ENCODE measurements around the gene UNC5C.

GRCh38 chr4:95118497-95118896, 430.3 kb downstream of the UNC5C start:
- no peak for TF ChIP-seq CTCF (IDR thresholded peaks at IDR 0.05)
- no peak for TF ChIP-seq POLR2A (IDR thresholded peaks at IDR 0.05)
- TF ChIP-seq POLR2AphosphoS5 (IDR thresholded peaks at IDR 0.05; ENCODE audit: insufficient read depth in 1 of 2, low read depth in 1 of 2): no peak

Data from vagina (tissue), 2 donors.